Adrenal gland (tissue), 5 donors: ENCODE data around the gene FXYD1.

ENCODE experiments used
- CTCF ChIP-seq, 6 experiments: fragments of 450-650 bp in 4 of 6; fragments of 200-600 bp in 2 of 6; sonication (generic) in 1 of 6; IDR thresholded peaks; 1 replicate in 5 of 6; 2 replicates in 1 of 6; pipeline versions ENCODE4 v1.5.1 to v1.8.0; 2016 to 2021; ENCODE audit warnings: antibody characterized with exemption in 6 of 6, mild to moderate bottlenecking in 2 of 6, moderate library complexity in 1 of 6
- POLR2A ChIP-seq, 2 donors: fragments of 450-650 bp; IDR thresholded peaks; one replicate each; pipeline ENCODE4 v1.6.1; 2017; ENCODE audit warnings: antibody characterized with exemption in 2 of 2, mild to moderate bottlenecking in 2 of 2, moderate library complexity in 1 of 2
- donor health status: DM: no; HTN: no; CAD: no.

DNA sequence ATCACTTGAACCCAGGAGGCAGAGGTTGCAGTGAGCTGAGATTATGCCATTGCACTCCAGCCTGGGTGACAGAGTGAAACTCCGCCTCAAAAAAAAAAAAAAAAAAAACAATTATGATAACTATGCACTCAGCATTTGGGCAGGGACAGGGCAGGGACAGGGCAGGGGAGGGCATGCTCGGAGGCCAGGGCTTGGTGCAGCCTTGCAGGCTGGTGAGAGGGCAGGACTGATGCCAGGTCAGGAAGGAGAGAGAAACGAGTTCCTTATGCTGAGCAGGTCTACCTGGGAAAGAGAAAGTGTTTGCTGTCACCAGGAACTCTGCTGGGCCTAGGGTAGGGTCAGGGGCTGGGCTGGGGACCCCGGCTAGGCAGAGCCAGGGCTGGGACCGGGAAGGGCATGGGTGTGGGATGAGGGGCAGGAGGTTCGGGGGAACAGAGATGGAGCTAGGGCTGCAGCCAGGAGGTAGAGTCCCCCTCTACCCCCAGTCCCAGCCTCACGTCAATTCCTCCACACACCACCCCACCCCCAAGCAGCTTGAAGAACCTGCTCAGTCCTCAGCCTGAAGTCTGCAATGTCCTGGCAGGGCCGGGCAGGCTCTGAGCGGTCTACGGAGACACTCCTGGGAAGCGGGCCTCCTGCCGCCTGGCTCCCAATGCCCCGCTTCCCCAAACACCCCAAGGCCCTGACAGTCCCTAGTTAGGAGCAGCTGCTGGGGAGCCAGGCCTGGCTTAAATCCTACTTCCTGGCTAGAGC is 20.2 kb upstream of the FXYD1 start:
- TF ChIP-seq POLR2A (IDR thresholded peaks at IDR 0.05) (no peak), CTCF (IDR thresholded peaks at IDR 0.05) (no peak)
